GM23248 (cell line): ENCODE data around the gene ZNF469.

Experiments
- EZH2 ChIP-seq: fragments of 200-600 bp; sonication (generic); IDR thresholded peaks from 2 replicates; pipeline ENCODE4 v1.6.1; 2018; ENCODE audit warnings: antibody characterized with exemption, mild to moderate bottlenecking; ENCODE audit not compliant: insufficient read depth, poor library complexity, severe bottlenecking
- EZH2phosphoT487 ChIP-seq: fragments of 200-600 bp; sonication (generic); IDR thresholded peaks from 2 replicates; pipeline ENCODE4 v1.6.1; 2018; ENCODE audit warnings: antibody characterized with exemption, moderate library complexity, mild to moderate bottlenecking, low read depth; ENCODE audit not compliant: insufficient read depth

- TF ChIP-seq EZH2: no peak
- TF ChIP-seq EZH2phosphoT487: no peak
Observed at GRCh38 chr16:88429387-88430184, 46.8 kb downstream of the ZNF469 start.
